Lower leg skin (tissue), 3 donors: ENCODE measurements around the gene ZNF362.
A peak's percentile ranks its signal among the peaks of the same experiment; 100 is the strongest.

Experiments used
- CTCF ChIP-seq, 3 donors: fragments of 450-650 bp; IDR thresholded peaks; one replicate each; pipeline ENCODE4 v1.5.1; 2016; ENCODE audit warnings: antibody characterized with exemption in 3 of 3, mild to moderate bottlenecking in 3 of 3, moderate library complexity in 2 of 3
- POLR2A ChIP-seq, 2 donors: fragments of 450-650 bp; IDR thresholded peaks; one replicate each; pipeline ENCODE4 v1.6.1; 2016 to 2017; ENCODE audit warnings: antibody characterized with exemption in 2 of 2, mild to moderate bottlenecking in 1 of 2, moderate library complexity in 1 of 2

GRCh38 chr1:33298623-33299277 lies 42.5 kb downstream of the ZNF362 start:
- peak in 1 of 3 donors; percentile 79 for TF ChIP-seq CTCF (IDR thresholded peaks at IDR 0.05)
- TF ChIP-seq POLR2A (IDR thresholded peaks at IDR 0.05) = no peak
